ENCODE results near the gene SH3BP5L.

SH3BP5L gene

DNA sequence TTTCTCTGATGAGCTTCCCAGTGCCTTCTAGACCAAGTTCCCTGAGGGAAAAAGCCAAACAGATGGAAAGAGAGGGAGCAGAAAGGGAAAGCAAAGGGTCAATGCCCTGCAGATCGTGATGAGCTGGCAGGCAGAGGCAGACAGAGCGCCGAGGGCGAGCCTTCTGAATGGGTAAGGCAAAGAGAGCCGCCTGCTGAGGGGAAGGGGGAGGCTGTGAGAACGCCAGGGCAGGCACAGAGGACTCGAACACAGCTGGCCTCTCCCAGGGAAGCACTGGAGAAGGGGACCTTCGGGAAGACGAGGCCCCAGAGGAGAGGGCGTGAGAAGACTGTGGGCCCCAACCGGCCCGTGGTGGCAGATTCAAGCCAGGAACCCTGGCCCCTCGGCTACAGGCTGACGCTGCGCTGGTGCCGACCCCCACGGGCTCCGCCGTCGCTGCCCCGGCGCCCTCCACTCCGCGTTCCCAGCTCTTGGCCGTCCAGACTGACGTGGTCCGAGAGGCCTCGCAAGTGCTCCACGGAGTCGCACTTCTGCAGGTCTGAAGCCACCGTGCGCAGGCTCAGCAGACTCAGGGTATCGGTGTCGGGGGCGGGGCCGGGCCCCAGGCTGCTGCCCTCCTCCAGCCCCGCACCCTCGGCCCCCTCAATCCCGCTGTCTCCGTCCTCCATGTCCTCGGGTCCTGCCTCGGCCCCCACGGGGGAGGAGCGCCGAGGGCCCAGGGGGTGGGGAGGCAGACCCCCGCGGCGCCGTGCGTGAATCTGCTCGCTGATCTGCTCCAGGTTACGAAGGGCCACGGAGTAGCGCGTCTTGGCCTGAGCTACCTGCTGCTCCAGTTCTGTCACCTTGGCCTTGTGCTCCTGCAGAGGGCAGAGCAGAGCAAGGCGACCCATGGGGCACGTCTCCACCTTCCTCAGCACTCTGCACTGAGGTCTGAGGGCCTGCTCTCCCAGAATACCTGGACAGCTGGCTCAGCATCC lies 13.9 kb downstream of the SH3BP5L start:
- Histone ChIP-seq H3K36me3 (peaks cover 54 to 69% (median 58%) of the 10 kb centered on the region in 11 experiments), H3K4me3 (peak overlapping the region in 6 of 10 experiments; percentile 19 to 47 (median 32); a peak in 2 of 20 replicates), H3K9me3 (replicated peaks in 1 of 11) (peaks cover 0 to 8% (median 0%) of the 10 kb centered on the region in 11 experiments; a peak in 1 of 22 replicates), H3K27ac (peak overlapping the region in 9 of 11 experiments; percentile 32 to 94 (median 72); a peak in 17 of 22 replicates), H3K4me2 (peak overlapping the region; percentile 68 to 96 (median 86)), H3K9ac (peak overlapping the region in 9 of 11 experiments; percentile 36 to 64 (median 52); a peak in 17 of 22 replicates), H3K27me3 (no peaks in the 10 kb centered on the region), H4K20me1 (peaks cover 0 to 17% (median 0%) of the 10 kb centered on the region in 11 experiments; a peak in 6 of 22 replicates), H3K4me1 (peaks cover 61 to 95% (median 83%) of the 10 kb centered on the region in 10 experiments)
- no peak for TF ChIP-seq Cebpa-rat (IDR thresholded peaks at IDR 0.05)

GRCh38 chr1:248810727-248811513 lies 14.8 kb downstream of the SH3BP5L start:
- peak overlapping the region; percentile 68 to 96 (median 86) for H3K4me2 ChIP-seq
- peak overlapping the region in 7 of 10 experiments; percentile 19 to 47 (median 23); a peak in 10 of 20 replicates for H3K4me3 ChIP-seq
- H4K20me1 ChIP-seq, result peaks cover 0 to 17% (median 0%) of the 10 kb centered on the region in 11 experiments; a peak in 5 of 22 replicates
- no peak for TF ChIP-seq Cebpa-rat (IDR thresholded peaks at IDR 0.05)
- peak overlapping the region in 9 of 11 experiments; percentile 46 to 94 (median 72); a peak in 18 of 22 replicates for H3K27ac ChIP-seq
- no peaks in the 10 kb centered on the region for H3K27me3 ChIP-seq
- H3K9me3 ChIP-seq (replicated peaks in 1 of 11), result peaks cover 0 to 8% (median 0%) of the 10 kb centered on the region in 11 experiments; a peak in 1 of 22 replicates
- peaks cover 46 to 61% (median 49%) of the 10 kb centered on the region in 11 experiments for H3K36me3 ChIP-seq
- H3K4me1 ChIP-seq, result peaks cover 61 to 95% (median 83%) of the 10 kb centered on the region in 10 experiments
- H3K9ac ChIP-seq, result peak overlapping the region; percentile 5 to 64 (median 50); a peak in 19 of 22 replicates

GRCh38 chr1:248810000-248810726 lies 15.6 kb downstream of the SH3BP5L start:
- Histone ChIP-seq H3K4me1 (peaks cover 69 to 95% (median 83%) of the 10 kb centered on the region in 10 experiments), H4K20me1 (peaks cover 0 to 22% (median 0%) of the 10 kb centered on the region in 11 experiments; a peak in 5 of 22 replicates), H3K4me3 (peak overlapping the region in 5 of 10 experiments; percentile 23 to 47 (median 40); a peak in 7 of 20 replicates), H3K9ac (peak overlapping the region in 9 of 11 experiments; percentile 28 to 64 (median 52); a peak in 16 of 22 replicates), H3K9me3 (replicated peaks in 1 of 11) (peaks cover 0 to 8% (median 0%) of the 10 kb centered on the region in 11 experiments; a peak in 1 of 22 replicates), H3K36me3 (peaks cover 39 to 53% (median 41%) of the 10 kb centered on the region in 11 experiments), H3K4me2 (peak overlapping the region; percentile 68 to 96 (median 86)), H3K27me3 (no peaks in the 10 kb centered on the region), H3K27ac (peak overlapping the region in 9 of 11 experiments; percentile 46 to 94 (median 72); a peak in 18 of 22 replicates)
- TF ChIP-seq Cebpa-rat (IDR thresholded peaks at IDR 0.05), result no peak

DNA sequence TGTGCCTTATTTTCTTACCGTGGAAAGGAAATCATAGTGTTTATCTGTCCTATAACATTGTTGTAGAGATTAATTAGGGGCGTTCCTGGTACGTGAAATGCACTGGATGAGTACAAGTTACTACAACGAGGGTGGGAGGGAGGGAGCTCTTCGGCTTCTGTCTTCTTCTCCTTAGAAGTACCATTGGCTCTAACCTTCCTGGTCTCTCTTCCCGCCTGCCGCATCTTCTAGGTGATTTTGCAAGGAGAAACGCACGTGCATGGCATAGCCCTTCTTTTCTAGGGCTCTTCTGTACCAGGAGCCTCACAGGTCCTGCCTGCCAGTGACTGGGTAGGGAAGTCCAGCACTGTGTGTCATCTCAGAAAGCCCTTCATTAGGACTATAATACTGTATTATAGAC lies 16.8 kb downstream of the SH3BP5L start:
- peaks cover 26 to 40% (median 28%) of the 10 kb centered on the region in 11 experiments for H3K36me3 ChIP-seq
- peak overlapping the region in 4 of 11 experiments; percentile 85 to 96 (median 92); a peak in 3 of 22 replicates for H3K4me2 ChIP-seq
- no peaks in the 10 kb centered on the region for H3K27me3 ChIP-seq
- H3K9ac ChIP-seq, result no peak overlapping the region
- H3K9me3 ChIP-seq (replicated peaks in 1 of 11), result peaks cover 0 to 2% (median 0%) of the 10 kb centered on the region in 11 experiments; a peak in 2 of 22 replicates
- no peak for TF ChIP-seq Cebpa-rat (IDR thresholded peaks at IDR 0.05)
- peaks cover 80 to 98% (median 89%) of the 10 kb centered on the region in 10 experiments for H3K4me1 ChIP-seq
- peak overlapping the region in 3 of 11 experiments; percentile 72 to 90 (median 76); a peak in 2 of 22 replicates for H3K27ac ChIP-seq
- no peak overlapping the region for H3K4me3 ChIP-seq
- peaks cover 0 to 23% (median 0%) of the 10 kb centered on the region in 11 experiments; a peak in 5 of 22 replicates for H4K20me1 ChIP-seq

GRCh38 chr1:248807067-248807737 lies 18.5 kb downstream of the SH3BP5L start:
- H3K27ac ChIP-seq, result peak overlapping the region in 6 of 11 experiments; percentile 73 to 83 (median 79); a peak in 11 of 22 replicates
- peak overlapping the region in 4 of 11 experiments; percentile 17 to 64 (median 32); a peak in 5 of 22 replicates for H3K9ac ChIP-seq
- H3K4me1 ChIP-seq, result peaks cover 71 to 88% (median 82%) of the 10 kb centered on the region in 10 experiments
- peak overlapping the region; percentile 80 to 98 (median 89) for H3K4me2 ChIP-seq
- no peak overlapping the region for H3K4me3 ChIP-seq
- no peaks in the 10 kb centered on the region for H3K27me3 ChIP-seq
- H3K36me3 ChIP-seq, result peaks cover 9 to 23% (median 12%) of the 10 kb centered on the region in 11 experiments
- peaks cover 0 to 23% (median 0%) of the 10 kb centered on the region in 11 experiments; a peak in 4 of 22 replicates for H4K20me1 ChIP-seq
- H3K9me3 ChIP-seq (replicated peaks in 1 of 11), result peaks cover 0 to 18% (median 6%) of the 10 kb centered on the region in 11 experiments; a peak in 17 of 22 replicates
- TF ChIP-seq Cebpa-rat (IDR thresholded peaks at IDR 0.05), result no peak

- peak overlapping the region; percentile 80 to 98 (median 89) for H3K4me2 ChIP-seq
- H4K20me1 ChIP-seq, result peaks cover 0 to 11% (median 0%) of the 10 kb centered on the region in 11 experiments; a peak in 4 of 22 replicates
- H3K4me1 ChIP-seq, result peaks cover 58 to 74% (median 69%) of the 10 kb centered on the region in 10 experiments
- peaks cover 0 to 16% (median 0%) of the 10 kb centered on the region in 11 experiments; a peak in 8 of 22 replicates for H3K36me3 ChIP-seq
- H3K9me3 ChIP-seq (replicated peaks in 1 of 11), result peaks cover 5 to 32% (median 18%) of the 10 kb centered on the region in 11 experiments; a peak in 19 of 22 replicates
- H3K4me3 ChIP-seq, result peak overlapping the region in 1 of 10 experiments; percentile 16; a peak in 1 of 20 replicates
- no peak for TF ChIP-seq Cebpa-rat (IDR thresholded peaks at IDR 0.05)
- peak overlapping the region in 10 of 11 experiments; percentile 7 to 68 (median 58); a peak in 14 of 22 replicates for H3K9ac ChIP-seq
- peak overlapping the region; percentile 38 to 83 (median 73); a peak in 21 of 22 replicates for H3K27ac ChIP-seq
- H3K27me3 ChIP-seq, result no peaks in the 10 kb centered on the region
Observed at GRCh38 chr1:248805876-248806275, 19.8 kb downstream of the SH3BP5L start.

Measured in BLaER1 treated with 17β-estradiol and CSF1 and Interleukin-3, amounts not matched to agents 10 nM and 100 nM (cell line).